H9 (cell line): ENCODE results near the gene DYNC1I2. TPM values are rescaled to one million over a fixed set of nuclear protein-coding genes. Genes with fewer than 3 reads are reported as not detected.

ENCODE experiments used
- DNase-seq: peaks from one replicate; pipeline ENCODE4 v3.0.0-alpha.2; 2017
- H2AFZ ChIP-seq: one replicate; pipeline ENCODE4 v1.6.1; 2013; ENCODE audit warnings: mild to moderate bottlenecking, low read length, control low read depth, moderate library complexity
- H2AK5ac ChIP-seq: 2 replicates; pipeline ENCODE4 v1.6.1; 2013; ENCODE audit warnings: low read length, control low read depth, mixed read lengths; ENCODE audit not compliant: insufficient read length
- H2BK120ac ChIP-seq: one replicate; pipeline ENCODE4 v1.6.1; 2013; ENCODE audit warnings: low read depth, mild to moderate bottlenecking, low read length, control low read depth, inconsistent platforms; ENCODE audit not compliant: poor library complexity, severe bottlenecking
- H2BK12ac ChIP-seq: 2 replicates; pipeline ENCODE4 v1.6.1; 2013; ENCODE audit warnings: low read length, control low read depth, mixed read lengths, low read depth; ENCODE audit not compliant: insufficient read length
- H2BK15ac ChIP-seq: 2 replicates; pipeline ENCODE4 v1.6.1; 2013; ENCODE audit warnings: low read depth, low read length, control low read depth
- H2BK20ac ChIP-seq: one replicate; pipeline ENCODE4 v1.6.1; 2013; ENCODE audit warnings: low read depth, mild to moderate bottlenecking, low read length, control low read depth, inconsistent platforms; ENCODE audit not compliant: poor library complexity, severe bottlenecking
- H2BK5ac ChIP-seq: 2 replicates; pipeline ENCODE4 v1.6.1; 2013; ENCODE audit warnings: low read length, control low read depth, mixed read lengths; ENCODE audit not compliant: insufficient read length
- H3K14ac ChIP-seq: 2 replicates; pipeline ENCODE4 v1.6.1; 2013; ENCODE audit warnings: low read length, control low read depth; ENCODE audit not compliant: insufficient read depth
- H3K18ac ChIP-seq: 2 replicates; pipeline ENCODE4 v1.6.1; 2013; ENCODE audit warnings: low read depth, mild to moderate bottlenecking, mixed read lengths, low read length, control low read depth; ENCODE audit not compliant: insufficient read length
- H3K23ac ChIP-seq: 2 replicates; pipeline ENCODE4 v1.6.1; 2013; ENCODE audit warnings: low read length, control low read depth, mixed read lengths, low read depth; ENCODE audit not compliant: insufficient read length
- H3K23me2 ChIP-seq: 2 replicates; pipeline ENCODE4 v1.6.1; 2013; ENCODE audit warnings: low read depth, mild to moderate bottlenecking, mixed read lengths, low read length, control low read depth; ENCODE audit not compliant: insufficient read length, poor library complexity, severe bottlenecking
- H3K27ac ChIP-seq: 2 replicates; pipeline ENCODE4 v1.5.1; 2013; ENCODE audit warnings: low read length, control low read depth, mixed read lengths, low read depth; ENCODE audit not compliant: insufficient read length
- H3K27me3 ChIP-seq: 2 replicates; pipeline ENCODE4 v1.6.1; 2013; ENCODE audit warnings: low read length, control low read depth, inconsistent platforms; ENCODE audit not compliant: insufficient read depth
- H3K4ac ChIP-seq: 2 replicates; pipeline ENCODE4 v1.6.1; 2013; ENCODE audit warnings: low read depth, mild to moderate bottlenecking, control low read depth, inconsistent platforms, low read length, moderate library complexity
- H3K4me1 ChIP-seq: 2 replicates; pipeline ENCODE4 v1.6.1; 2013; ENCODE audit warnings: low read length, control low read depth, inconsistent platforms; ENCODE audit not compliant: insufficient read depth
- H3K4me2 ChIP-seq: 2 replicates; pipeline ENCODE4 v1.6.1; 2013; ENCODE audit warnings: low read length, control low read depth, mixed read lengths; ENCODE audit not compliant: insufficient read length, insufficient read depth
- H3K56ac ChIP-seq: 2 replicates; pipeline ENCODE4 v1.6.1; 2013; ENCODE audit warnings: low read depth, mild to moderate bottlenecking, mixed read lengths, low read length, control low read depth; ENCODE audit not compliant: insufficient read length
- H3K79me1 ChIP-seq: 2 replicates; pipeline ENCODE4 v1.6.1; 2013; ENCODE audit warnings: low read depth, mild to moderate bottlenecking, moderate library complexity, low read length, control low read depth, inconsistent platforms; ENCODE audit not compliant: insufficient read depth, poor library complexity, severe bottlenecking
- H3K79me2 ChIP-seq: 2 replicates; pipeline ENCODE4 v1.6.1; 2013; ENCODE audit warnings: low read length, control low read depth, inconsistent platforms; ENCODE audit not compliant: insufficient read depth
- H3K9ac ChIP-seq: 2 replicates; pipeline ENCODE4 v1.6.1; 2013; ENCODE audit warnings: low read length, control low read depth, mixed read lengths; ENCODE audit not compliant: insufficient read length; ENCODE audit errors: extremely low read depth
- H3K9me3 ChIP-seq: one replicate; pipeline ENCODE4 v1.6.1; 2013; ENCODE audit warnings: low read depth, low read length, inconsistent platforms; ENCODE audit not compliant: control insufficient read depth
- H3T11ph ChIP-seq: one replicate; pipeline ENCODE4 v1.6.1; 2013; ENCODE audit warnings: mild to moderate bottlenecking, low read length, control low read depth, inconsistent platforms
- H4K20me1 ChIP-seq: one replicate; pipeline ENCODE4 v1.6.1; 2013; ENCODE audit not compliant: control insufficient read depth, insufficient read length, insufficient read depth
- H4K5ac ChIP-seq: 2 replicates; pipeline ENCODE4 v1.6.1; 2013; ENCODE audit warnings: low read depth, mild to moderate bottlenecking, mixed read lengths, low read length, control low read depth; ENCODE audit not compliant: insufficient read length
- H4K8ac ChIP-seq: replicated peaks from 2 replicates; pipeline ENCODE4 v1.6.1; 2013; ENCODE audit warnings: low read length, control low read depth, mixed read lengths, low read depth; ENCODE audit not compliant: insufficient read length
- H4K91ac ChIP-seq: 2 replicates; pipeline ENCODE4 v1.6.1; 2013; ENCODE audit warnings: low read depth, mild to moderate bottlenecking, moderate library complexity, mixed read lengths, low read length, control low read depth; ENCODE audit not compliant: insufficient read length
- H3K27ac Mint-ChIP-seq, 3 experiments: 2 replicates in 2 of 3; 3 replicates in 1 of 3; pipeline ENCODE4 v1.8.0; 2020 to 2021; ENCODE audit warnings: mixed read lengths in 3 of 3, mild to moderate bottlenecking in 1 of 3, moderate library complexity in 1 of 3
- H3K27me3 Mint-ChIP-seq: 2 replicates; pipeline ENCODE4 v1.8.0; 2021; ENCODE audit warnings: low read depth, mild to moderate bottlenecking, moderate library complexity, mixed read lengths
- H3K36me3 Mint-ChIP-seq, 3 experiments: 2 replicates in 2 of 3; 3 replicates in 1 of 3; pipeline ENCODE4 v1.8.0; 2020 to 2021; ENCODE audit warnings: low read depth in 3 of 3, mixed read lengths in 3 of 3; ENCODE audit not compliant: insufficient read depth in 1 of 3
- H3K4me1 Mint-ChIP-seq, 2 experiments: 2 replicates each; pipeline ENCODE4 v1.8.0; 2020; ENCODE audit warnings: mixed read lengths in 2 of 2
- H3K4me3 Mint-ChIP-seq, 2 experiments: 2 replicates in 1 of 2; 3 replicates in 1 of 2; pipeline ENCODE4 v1.8.0; 2020 to 2021; ENCODE audit warnings: mild to moderate bottlenecking in 2 of 2, mixed read lengths in 2 of 2, moderate library complexity in 1 of 2
- H3K9me3 Mint-ChIP-seq, 2 experiments: 2 replicates in 1 of 2; 3 replicates in 1 of 2; pipeline ENCODE4 v1.8.0; 2020; ENCODE audit warnings: mild to moderate bottlenecking in 2 of 2, mixed read lengths in 2 of 2, moderate library complexity in 1 of 2
- WGBS: extraction: QIAGEN DNeasy Blood & Tissue Kit; methylation state at CpG from one replicate; pipeline ENCODE4 v1.1.7; 2013; ENCODE audit warnings: missing lambda C conversion rate, low lambda C conversion rate, mixed read lengths; ENCODE audit not compliant: insufficient read length; ENCODE audit errors: extremely low coverage; 5-methylcytosine and 5-hydroxymethylcytosine counted together
- total RNA-seq: library from RNA; stranded (reverse); gene quantifications from 2 replicates; pipeline ENCODE4 v1.2.1, GENCODE V29; 2021
- TF ChIP-seq, protein P1 (sequence below): fragments of 200-600 bp; sonication (generic); conservative IDR thresholded peaks from 3 replicates; pipeline ENCODE4 v1.8.0; 2021; ENCODE audit warnings: antibody characterized with exemption, mild to moderate bottlenecking

Gene DYNC1I2
- total RNA-seq, 1 experiment from 2014 or later: 73.4 TPM

DNA sequence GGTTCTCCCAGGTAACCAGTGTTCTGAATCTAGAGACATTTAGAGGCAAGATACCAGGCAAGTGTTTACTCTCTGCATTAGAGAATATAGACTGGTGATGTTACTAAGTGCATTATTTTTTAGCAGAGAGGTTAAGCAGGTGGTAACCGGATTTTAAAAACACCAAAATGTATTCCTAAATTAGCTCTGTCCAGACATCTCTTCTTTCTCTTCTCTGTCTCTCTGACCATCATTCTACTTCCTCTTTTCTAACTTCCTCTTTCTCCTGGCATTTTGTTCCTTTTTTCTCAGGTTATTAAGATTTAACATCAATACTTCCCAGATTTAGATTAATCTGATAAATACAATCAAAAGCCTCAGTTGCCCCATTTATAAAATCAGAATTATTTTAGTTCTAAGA, 31.7 kb upstream of the DYNC1I2 start:
- Histone ChIP-seq H2BK20ac (no peak overlapping the region), H3K18ac (no peak overlapping the region), H3K79me1 (no peaks in the 10 kb centered on the region), H3K27me3 (no peaks in the 10 kb centered on the region), H3K14ac (no peak overlapping the region), H2AFZ (no peak overlapping the region), H3K23ac (no peak overlapping the region), H2AK5ac (no peak overlapping the region), H2BK120ac (no peak overlapping the region), H4K8ac (no peak overlapping the region), H2BK12ac (no peak overlapping the region), H3K23me2 (no peaks in the 10 kb centered on the region), H4K20me1 (no peaks in the 10 kb centered on the region), H2BK15ac (no peak overlapping the region), H3K4ac (no peak overlapping the region), H3K4me1 (no peaks in the 10 kb centered on the region), H3K4me2 (no peak overlapping the region), H2BK5ac (no peak overlapping the region), H3K56ac (no peak overlapping the region), H4K91ac (no peak overlapping the region), H3T11ph (no peak overlapping the region), H3K79me2 (no peaks in the 10 kb centered on the region), H3K9me3 (no peaks in the 10 kb centered on the region), H3K27ac (no peak overlapping the region), H3K9ac (no peak overlapping the region), H4K5ac (no peak overlapping the region)
- DNase-seq: no peak
- H3K9me3 Mint-ChIP-seq: peaks cover 12% of the 10 kb centered on the region in 2 experiments
- H3K27ac Mint-ChIP-seq: no peak overlapping the region
- WGBS: no CpG with 5 or more reads among the region's 1 CpG
- H3K27me3 Mint-ChIP-seq: peaks cover 5% of the 10 kb centered on the region
- no peak overlapping the region for H3K4me3 Mint-ChIP-seq
- H3K36me3 Mint-ChIP-seq: peaks cover 0 to 15% (median 4%) of the 10 kb centered on the region in 3 experiments; a peak in 4 of 7 replicates
- TF ChIP-seq, protein P1, sequence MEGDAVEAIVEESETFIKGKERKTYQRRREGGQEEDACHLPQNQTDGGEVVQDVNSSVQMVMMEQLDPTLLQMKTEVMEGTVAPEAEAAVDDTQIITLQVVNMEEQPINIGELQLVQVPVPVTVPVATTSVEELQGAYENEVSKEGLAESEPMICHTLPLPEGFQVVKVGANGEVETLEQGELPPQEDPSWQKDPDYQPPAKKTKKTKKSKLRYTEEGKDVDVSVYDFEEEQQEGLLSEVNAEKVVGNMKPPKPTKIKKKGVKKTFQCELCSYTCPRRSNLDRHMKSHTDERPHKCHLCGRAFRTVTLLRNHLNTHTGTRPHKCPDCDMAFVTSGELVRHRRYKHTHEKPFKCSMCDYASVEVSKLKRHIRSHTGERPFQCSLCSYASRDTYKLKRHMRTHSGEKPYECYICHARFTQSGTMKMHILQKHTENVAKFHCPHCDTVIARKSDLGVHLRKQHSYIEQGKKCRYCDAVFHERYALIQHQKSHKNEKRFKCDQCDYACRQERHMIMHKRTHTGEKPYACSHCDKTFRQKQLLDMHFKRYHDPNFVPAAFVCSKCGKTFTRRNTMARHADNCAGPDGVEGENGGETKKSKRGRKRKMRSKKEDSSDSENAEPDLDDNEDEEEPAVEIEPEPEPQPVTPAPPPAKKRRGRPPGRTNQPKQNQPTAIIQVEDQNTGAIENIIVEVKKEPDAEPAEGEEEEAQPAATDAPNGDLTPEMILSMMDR: no peak
- no peaks in the 10 kb centered on the region for H3K4me1 Mint-ChIP-seq
